Esophagus muscularis mucosa (tissue), 4 donors: ENCODE data around the gene AASDH. TPM values are rescaled to one million over a fixed set of nuclear protein-coding genes. Genes with fewer than 3 reads are reported as not detected.

Source experiments
- DNase-seq: peaks from one replicate; pipeline ENCODE4 v3.0.0-alpha.2; 2017; ENCODE audit errors: extremely low spot score
- H3K27ac ChIP-seq, 4 donors: fragments of 200-600 bp; sonication (generic); replicated peaks in 1 of 4; 1 replicate in 3 of 4; 2 replicates in 1 of 4; pipeline ENCODE4 v1.5.1; 2016 to 2019; ENCODE audit warnings: mild to moderate bottlenecking in 1 of 4
- H3K27me3 ChIP-seq, 4 donors: fragments of 200-600 bp; sonication (generic); one replicate each; pipeline versions ENCODE4 v1.5.1 to v1.6.0; 2016 to 2019
- H3K36me3 ChIP-seq, 4 donors: fragments of 200-600 bp; sonication (generic); one replicate each; pipeline ENCODE4 v1.5.1; 2016 to 2019
- H3K4me1 ChIP-seq, 4 donors: fragments of 200-600 bp; sonication (generic); one replicate each; pipeline ENCODE4 v1.5.1; 2016 to 2019
- H3K4me3 ChIP-seq, 4 donors: fragments of 200-600 bp; sonication (generic); 1 replicate in 2 of 4; 2 replicates in 2 of 4; pipeline ENCODE4 v1.5.1; 2016 to 2019; ENCODE audit warnings: mild to moderate bottlenecking in 4 of 4, moderate library complexity in 1 of 4
- H3K9me3 ChIP-seq, 4 donors: fragments of 200-600 bp; sonication (generic); 1 replicate in 3 of 4; 2 replicates in 1 of 4; pipeline ENCODE4 v1.5.1; 2016 to 2019
- EP300 ChIP-seq: sonication (generic); formaldehyde crosslinking; IDR thresholded peaks from one replicate; pipeline ENCODE4 v1.6.1; 2017; ENCODE audit warnings: antibody characterized with exemption
- POLR2A ChIP-seq: fragments of 450-650 bp; IDR thresholded peaks from one replicate; pipeline ENCODE4 v1.6.1; 2017; ENCODE audit warnings: antibody characterized with exemption, moderate library complexity, mild to moderate bottlenecking, low read depth
- POLR2AphosphoS5 ChIP-seq, 2 donors: sonication (generic); formaldehyde crosslinking; IDR thresholded peaks; one replicate each; pipeline ENCODE4 v1.6.1; 2017; ENCODE audit warnings: antibody characterized with exemption in 2 of 2
- whole genome bisulfite sequencing: methylation state at CpG from one replicate; pipeline ENCODE4 v1.1.5; 2018; 5-methylcytosine and 5-hydroxymethylcytosine counted together
- intact Hi-C: fragments of 100-400 bp; cut with DNase I; formaldehyde crosslinking; loops from one replicate; pipeline ENCODE4 v1.15.1; 2023
- total RNA-seq, 4 donors: library from RNA; depleted of rRNA; stranded (reverse); fragments of >200 nt; gene quantifications; one replicate each; pipeline versions ENCODE4 v1.1.0 to v1.2.1, GENCODE V29; 2016
- TF ChIP-seq, protein P1 (sequence below), 3 experiments: fragments of 200-600 bp in 2 of 3; fragments of 450-650 bp in 1 of 3; sonication (generic) in 2 of 3; IDR thresholded peaks; one replicate each; pipeline ENCODE4 v1.5.1; 2017 to 2019; ENCODE audit warnings: antibody characterized with exemption in 3 of 3, mild to moderate bottlenecking in 2 of 3, moderate library complexity in 1 of 3

The AASDH gene, protein sequence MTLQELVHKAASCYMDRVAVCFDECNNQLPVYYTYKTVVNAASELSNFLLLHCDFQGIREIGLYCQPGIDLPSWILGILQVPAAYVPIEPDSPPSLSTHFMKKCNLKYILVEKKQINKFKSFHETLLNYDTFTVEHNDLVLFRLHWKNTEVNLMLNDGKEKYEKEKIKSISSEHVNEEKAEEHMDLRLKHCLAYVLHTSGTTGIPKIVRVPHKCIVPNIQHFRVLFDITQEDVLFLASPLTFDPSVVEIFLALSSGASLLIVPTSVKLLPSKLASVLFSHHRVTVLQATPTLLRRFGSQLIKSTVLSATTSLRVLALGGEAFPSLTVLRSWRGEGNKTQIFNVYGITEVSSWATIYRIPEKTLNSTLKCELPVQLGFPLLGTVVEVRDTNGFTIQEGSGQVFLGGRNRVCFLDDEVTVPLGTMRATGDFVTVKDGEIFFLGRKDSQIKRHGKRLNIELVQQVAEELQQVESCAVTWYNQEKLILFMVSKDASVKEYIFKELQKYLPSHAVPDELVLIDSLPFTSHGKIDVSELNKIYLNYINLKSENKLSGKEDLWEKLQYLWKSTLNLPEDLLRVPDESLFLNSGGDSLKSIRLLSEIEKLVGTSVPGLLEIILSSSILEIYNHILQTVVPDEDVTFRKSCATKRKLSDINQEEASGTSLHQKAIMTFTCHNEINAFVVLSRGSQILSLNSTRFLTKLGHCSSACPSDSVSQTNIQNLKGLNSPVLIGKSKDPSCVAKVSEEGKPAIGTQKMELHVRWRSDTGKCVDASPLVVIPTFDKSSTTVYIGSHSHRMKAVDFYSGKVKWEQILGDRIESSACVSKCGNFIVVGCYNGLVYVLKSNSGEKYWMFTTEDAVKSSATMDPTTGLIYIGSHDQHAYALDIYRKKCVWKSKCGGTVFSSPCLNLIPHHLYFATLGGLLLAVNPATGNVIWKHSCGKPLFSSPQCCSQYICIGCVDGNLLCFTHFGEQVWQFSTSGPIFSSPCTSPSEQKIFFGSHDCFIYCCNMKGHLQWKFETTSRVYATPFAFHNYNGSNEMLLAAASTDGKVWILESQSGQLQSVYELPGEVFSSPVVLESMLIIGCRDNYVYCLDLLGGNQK
- total RNA-seq: 1 to 10 TPM; 5.2 to 9.3 (median 6.3) TPM

DNA sequence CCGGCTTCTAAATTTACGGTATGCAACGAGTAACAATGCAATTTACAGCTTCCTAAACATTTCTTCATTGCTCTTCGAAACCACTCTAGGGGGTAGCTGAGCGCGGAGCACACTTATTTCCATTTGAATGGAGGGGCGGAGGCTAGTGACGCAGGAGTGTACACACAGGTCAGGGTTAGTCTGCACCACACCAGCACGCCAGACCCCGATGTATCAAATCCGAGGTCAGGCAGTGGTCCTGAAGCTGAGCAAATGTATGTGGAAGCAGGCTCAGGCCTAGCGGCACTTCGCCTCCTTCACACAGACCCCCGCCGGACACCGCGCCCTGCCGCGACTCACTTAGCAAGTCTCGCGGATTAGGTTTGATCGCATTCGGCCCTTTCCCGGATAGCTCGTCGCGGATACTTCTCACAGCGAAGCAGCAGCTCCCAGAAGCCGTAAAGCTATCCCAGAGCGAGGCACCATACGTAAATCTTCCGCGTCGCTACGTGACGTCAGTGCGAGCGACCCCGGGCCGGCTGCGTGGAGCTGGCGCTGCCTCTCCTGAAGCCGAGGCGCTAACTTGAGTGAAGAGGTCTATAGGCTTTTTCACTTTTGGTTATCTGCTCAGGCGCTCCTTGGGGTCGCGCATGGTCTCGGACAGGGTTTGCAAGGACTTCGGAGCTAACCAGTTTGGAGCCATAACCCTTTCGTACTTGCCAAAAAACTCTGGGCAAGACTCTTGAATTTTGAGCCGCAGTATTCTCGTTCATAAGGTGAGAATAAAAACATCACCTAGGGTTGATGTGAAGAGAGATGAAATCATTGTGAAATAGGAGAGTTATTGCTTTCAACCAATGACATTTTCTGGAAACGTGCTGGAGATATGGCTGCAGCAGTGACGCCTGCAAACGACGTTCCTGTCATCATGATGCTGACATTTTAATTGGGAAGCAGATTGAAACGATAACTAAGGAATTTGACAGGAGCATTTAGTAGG, at the start of gene AASDH:
Gene AASDH (minus strand): TSS at position 469 of the 979 bp plus-strand sequence. CDS start 3,192 bp downstream, outside the sequence.
- Histone ChIP-seq H3K27me3 (no peaks in the 10 kb centered on the region), H3K36me3 (peaks cover 0 to 5% (median under 1%) of the 10 kb centered on the region in 4 donors), H3K27ac (peak within 1 kb of the TSS; percentile 89 to 96 (median 92)), H3K9me3 (no peaks in the 10 kb centered on the region), H3K4me3 (peak within 1 kb of the TSS; percentile 73 to 78 (median 76)), H3K4me1 (peaks cover 18 to 35% (median 26%) of the 10 kb centered on the region in 4 donors)
- DNase-seq: peak; percentile 97
- intact Hi-C loops: loop anchor here (5.0 kb wide), 1 partner anchor 50 kb away; the partner anchor contains the start of genes PAICS and PPAT
- WGBS: 0% methylated on average over 26 of the region's 57 CpGs
- TF ChIP-seq POLR2A (peak; percentile 70), POLR2AphosphoS5 (IDR thresholded peaks at IDR 0.05) (peak; percentile 94 to 97), EP300 (no peak)
- TF ChIP-seq, protein P1, sequence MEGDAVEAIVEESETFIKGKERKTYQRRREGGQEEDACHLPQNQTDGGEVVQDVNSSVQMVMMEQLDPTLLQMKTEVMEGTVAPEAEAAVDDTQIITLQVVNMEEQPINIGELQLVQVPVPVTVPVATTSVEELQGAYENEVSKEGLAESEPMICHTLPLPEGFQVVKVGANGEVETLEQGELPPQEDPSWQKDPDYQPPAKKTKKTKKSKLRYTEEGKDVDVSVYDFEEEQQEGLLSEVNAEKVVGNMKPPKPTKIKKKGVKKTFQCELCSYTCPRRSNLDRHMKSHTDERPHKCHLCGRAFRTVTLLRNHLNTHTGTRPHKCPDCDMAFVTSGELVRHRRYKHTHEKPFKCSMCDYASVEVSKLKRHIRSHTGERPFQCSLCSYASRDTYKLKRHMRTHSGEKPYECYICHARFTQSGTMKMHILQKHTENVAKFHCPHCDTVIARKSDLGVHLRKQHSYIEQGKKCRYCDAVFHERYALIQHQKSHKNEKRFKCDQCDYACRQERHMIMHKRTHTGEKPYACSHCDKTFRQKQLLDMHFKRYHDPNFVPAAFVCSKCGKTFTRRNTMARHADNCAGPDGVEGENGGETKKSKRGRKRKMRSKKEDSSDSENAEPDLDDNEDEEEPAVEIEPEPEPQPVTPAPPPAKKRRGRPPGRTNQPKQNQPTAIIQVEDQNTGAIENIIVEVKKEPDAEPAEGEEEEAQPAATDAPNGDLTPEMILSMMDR (IDR thresholded peaks at IDR 0.05): no peak

DNA sequence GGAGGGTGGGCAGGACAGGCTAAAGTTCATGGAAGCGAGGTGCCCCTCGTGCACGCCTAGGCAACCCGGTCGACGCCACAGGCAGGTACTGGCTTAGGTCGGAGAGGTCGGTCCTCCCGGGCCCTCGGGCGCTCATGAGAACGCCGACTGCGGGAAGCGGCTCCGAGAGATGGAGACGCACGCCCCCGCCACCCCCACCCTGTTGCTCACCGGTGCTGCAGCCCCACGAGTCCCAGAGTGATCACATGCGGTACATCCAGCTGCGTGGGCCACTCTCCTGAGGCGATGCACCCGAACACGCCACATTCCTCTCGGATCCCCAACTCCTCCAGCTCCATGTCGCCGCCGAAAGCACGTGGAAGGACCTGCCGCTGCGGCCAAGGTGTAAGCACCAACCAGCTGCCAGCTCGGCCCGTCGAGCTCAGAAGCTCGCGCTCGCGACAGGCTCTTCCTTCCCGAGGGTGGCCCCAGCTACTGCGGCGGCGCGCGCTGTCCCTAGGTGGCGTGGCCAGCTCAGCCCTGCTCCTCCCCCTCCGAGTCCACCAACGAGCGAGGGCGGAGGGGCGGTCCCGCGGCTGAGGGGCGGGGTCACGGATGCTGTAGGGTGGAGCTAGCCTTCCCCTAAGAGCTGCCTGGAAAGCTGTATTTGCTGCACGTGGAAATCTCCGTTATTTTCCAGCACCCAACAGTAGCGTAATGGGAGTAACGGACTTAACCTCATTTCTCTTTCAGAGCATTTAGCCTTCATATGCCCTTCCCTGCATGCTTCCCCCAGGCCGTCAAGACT, 48.0 kb upstream of the AASDH start, which contains the start of gene PPAT:
Gene PPAT (minus strand): TSS at position 476 of the 787 bp plus-strand sequence. CDS start 138 bp downstream, at position 338.
- Histone ChIP-seq H3K36me3 (no peaks in the 10 kb centered on the region), H3K4me3 (peak within 1 kb of the TSS; percentile 69 to 84 (median 74)), H3K4me1 (peaks cover 4 to 29% (median 23%) of the 10 kb centered on the region in 4 donors), H3K27me3 (no peaks in the 10 kb centered on the region), H3K27ac (peak within 1 kb of the TSS; percentile 92 to 98 (median 96)), H3K9me3 (no peaks in the 10 kb centered on the region)
- WGBS: 2% methylated on average over 13 of the region's 61 CpGs
- peak; percentile 20 for TF ChIP-seq POLR2A
- TF ChIP-seq EP300: no peak
- TF ChIP-seq POLR2AphosphoS5 (IDR thresholded peaks at IDR 0.05): peak; percentile 82 to 93
- TF ChIP-seq, protein P1 (IDR thresholded peaks at IDR 0.05): peak in 2 of 3 experiments; percentile 24 to 37
- intact Hi-C loops: loop anchor here (5.0 kb wide), 1 partner anchor 48 kb away; the partner anchor contains the start of gene AASDH
- peak; percentile 98 for DNase-seq

DNA sequence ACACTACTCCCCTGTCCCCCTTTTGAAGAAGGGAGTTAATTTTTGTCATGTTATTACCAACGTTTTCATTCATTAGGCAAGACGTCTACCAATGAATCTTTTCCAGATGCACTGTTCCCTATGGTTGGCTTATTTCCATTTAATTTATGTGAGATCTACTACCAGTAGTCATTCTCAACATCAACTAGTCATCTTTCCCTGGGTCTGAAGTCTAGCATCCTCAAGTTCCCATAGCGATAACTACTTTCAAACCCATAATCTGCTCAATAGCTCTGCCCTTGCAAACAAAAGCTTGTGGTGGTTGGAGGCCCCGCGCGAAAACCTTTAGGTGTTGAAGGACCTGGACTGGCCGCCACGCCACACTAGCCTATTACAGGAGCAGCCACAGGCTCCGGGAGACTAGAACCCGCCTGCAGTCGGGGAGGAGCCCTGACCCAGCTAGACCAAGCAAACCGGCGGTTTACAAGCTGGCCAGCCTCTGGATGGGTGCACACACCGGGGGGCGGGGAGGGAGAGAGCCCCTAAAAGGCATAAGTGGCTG, 47.4 kb upstream of the AASDH start:
- intact Hi-C loops: loop anchor here (5.0 kb wide), 1 partner anchor 47 kb away; the partner anchor contains the start of gene AASDH
- no peaks in the 10 kb centered on the region for H3K36me3 ChIP-seq
- no peaks in the 10 kb centered on the region for H3K27me3 ChIP-seq
- H3K9me3 ChIP-seq: no peaks in the 10 kb centered on the region
- DNase-seq: no peak
- TF ChIP-seq POLR2AphosphoS5 (IDR thresholded peaks at IDR 0.05) (no peak), EP300 (no peak), POLR2A (no peak)
- TF ChIP-seq, protein P1 (IDR thresholded peaks at IDR 0.05): no peak
- 3% methylated on average over 15 of the region's 15 CpGs for WGBS
- H3K27ac ChIP-seq: peak overlapping the region; percentile 92 to 98 (median 96)
- peak overlapping the region; percentile 69 to 84 (median 74) for H3K4me3 ChIP-seq
- H3K4me1 ChIP-seq: peaks cover 4 to 29% (median 23%) of the 10 kb centered on the region in 4 donors
